SKM-1 treated with dmso at 0.1 percent for 144 hours (cell line): ENCODE data around the gene CASP8AP2.
"Not testable (repeated sequence)": the region's sequence is repeated elsewhere in the genome, so short reads cannot be mapped to it uniquely, and the experiment has no call there.

Experiments
- DNase-seq: peaks from one replicate; lab custom pipeline; 2025; ENCODE audit not compliant: unreplicated experiment; lab: John Stamatoyannopoulos, UW

CASP8AP2 gene

GRCh38 chr6:89886378-89887120 lies 56.9 kb downstream of the CASP8AP2 start:
- DNase-seq, result no peak

DNA sequence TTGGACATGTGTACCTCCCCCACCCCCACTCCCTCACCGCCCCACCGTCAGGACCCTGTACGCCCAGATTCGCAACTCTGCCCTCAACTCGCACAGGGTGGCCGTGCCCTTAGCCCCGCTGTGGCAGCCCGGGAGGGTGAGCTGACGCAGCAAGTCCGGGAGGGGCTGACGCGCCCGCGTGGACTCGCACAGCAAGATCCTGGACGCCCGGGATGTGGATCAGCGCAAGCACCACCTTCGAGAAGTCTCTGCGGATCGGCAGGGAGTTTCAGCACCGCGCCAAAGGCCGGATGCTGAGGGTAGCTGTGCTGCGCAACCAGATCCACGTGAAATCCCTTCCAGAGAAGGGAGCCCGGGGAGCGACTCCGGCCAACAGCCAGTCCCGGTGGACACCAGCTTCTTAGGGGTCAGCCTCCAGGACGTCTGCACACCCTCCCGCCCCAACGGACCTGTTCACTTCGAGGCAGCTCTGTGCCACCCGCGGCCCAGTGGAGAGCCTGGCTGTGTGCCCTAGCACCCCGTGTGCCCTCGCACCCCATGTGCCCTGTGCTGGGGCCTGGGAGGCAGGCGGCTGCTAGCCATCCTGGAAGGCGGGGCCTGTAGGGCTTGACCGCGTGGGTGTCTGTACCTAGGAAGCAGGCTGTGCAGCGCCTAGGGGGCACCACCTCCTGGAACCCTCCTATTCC lies 57.9 kb downstream of the CASP8AP2 start:
- no peak for DNase-seq

DNA sequence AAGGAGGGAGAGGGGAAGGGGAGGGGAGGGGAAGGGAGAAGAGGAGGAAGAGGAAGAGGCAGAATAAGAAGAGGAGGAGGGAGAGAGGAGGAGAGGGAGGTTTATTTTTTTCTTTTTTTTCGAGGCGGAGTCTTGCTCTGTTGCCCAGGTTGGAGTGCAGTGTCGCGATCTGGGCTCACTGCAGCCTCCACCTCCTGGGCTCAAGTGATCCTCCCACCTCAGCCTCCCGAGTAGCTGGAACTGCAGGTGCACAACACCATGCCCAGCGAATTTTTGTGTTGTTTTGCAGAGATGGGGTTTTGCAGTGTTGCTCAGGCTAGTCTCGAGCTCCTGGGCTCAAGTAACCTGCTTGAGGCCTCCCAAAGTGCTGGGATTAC lies 58.4 kb downstream of the CASP8AP2 start:
- DNase-seq, result no peak

DNA sequence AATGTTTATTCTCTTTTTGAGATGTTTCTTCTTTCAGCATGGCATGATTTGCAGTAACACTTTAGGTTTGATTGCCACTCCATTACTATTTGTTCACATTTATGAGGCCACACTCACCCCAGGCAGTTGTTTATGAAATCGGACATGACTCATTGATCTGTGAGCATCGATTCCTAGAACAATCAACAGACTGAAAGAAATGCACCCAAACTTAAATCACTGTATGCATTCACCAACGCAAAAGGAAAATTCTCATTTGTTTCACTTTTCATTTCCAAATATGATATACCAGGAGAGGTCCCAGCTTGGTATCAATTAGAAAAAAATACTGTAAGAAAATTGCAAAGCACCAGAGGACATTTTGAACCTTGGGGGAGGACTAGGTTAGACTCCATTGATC lies 59.2 kb downstream of the CASP8AP2 start:
- no peak for DNase-seq

- DNase-seq, result not testable (repeated sequence)
These were observed 61.3 kb downstream of the CASP8AP2 start for GRCh38 chr6:89890845-89891528.

- DNase-seq, result not testable (repeated sequence)
These were observed 62.9 kb downstream of the CASP8AP2 start for GRCh38 chr6:89892577-89892976.

- no peak for DNase-seq
These were observed 64.5 kb downstream of the CASP8AP2 start, which contains the start of gene GJA10 for GRCh38 chr6:89894169-89894568. Gene GJA10, plus strand, starts transcription at chr6:89894469. Its CDS starts 0 bp downstream, at chr6:89894469.

DNA sequence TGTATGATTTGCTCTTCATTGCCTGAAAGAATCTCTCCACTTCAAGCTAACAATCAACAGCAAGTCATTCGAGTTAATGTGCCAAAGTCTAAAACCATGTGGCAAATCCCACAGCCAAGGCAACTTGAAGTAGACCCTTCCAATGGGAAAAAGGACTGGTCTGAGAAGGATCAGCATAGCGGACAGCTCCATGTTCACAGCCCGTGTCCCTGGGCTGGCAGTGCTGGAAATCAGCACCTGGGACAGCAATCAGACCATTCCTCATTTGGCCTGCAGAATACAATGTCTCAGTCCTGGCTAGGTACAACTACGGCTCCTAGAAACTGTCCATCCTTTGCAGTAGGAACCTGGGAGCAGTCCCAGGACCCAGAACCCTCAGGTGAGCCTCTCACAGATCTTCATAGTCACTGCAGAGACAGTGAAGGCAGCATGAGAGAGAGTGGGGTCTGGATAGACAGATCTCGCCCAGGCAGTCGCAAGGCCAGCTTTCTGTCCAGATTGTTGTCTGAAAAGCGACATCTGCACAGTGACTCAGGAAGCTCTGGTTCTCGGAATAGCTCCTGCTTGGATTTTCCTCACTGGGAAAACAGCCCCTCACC lies 65.7 kb downstream of the CASP8AP2 start:
- DNase-seq, result no peak

DNA sequence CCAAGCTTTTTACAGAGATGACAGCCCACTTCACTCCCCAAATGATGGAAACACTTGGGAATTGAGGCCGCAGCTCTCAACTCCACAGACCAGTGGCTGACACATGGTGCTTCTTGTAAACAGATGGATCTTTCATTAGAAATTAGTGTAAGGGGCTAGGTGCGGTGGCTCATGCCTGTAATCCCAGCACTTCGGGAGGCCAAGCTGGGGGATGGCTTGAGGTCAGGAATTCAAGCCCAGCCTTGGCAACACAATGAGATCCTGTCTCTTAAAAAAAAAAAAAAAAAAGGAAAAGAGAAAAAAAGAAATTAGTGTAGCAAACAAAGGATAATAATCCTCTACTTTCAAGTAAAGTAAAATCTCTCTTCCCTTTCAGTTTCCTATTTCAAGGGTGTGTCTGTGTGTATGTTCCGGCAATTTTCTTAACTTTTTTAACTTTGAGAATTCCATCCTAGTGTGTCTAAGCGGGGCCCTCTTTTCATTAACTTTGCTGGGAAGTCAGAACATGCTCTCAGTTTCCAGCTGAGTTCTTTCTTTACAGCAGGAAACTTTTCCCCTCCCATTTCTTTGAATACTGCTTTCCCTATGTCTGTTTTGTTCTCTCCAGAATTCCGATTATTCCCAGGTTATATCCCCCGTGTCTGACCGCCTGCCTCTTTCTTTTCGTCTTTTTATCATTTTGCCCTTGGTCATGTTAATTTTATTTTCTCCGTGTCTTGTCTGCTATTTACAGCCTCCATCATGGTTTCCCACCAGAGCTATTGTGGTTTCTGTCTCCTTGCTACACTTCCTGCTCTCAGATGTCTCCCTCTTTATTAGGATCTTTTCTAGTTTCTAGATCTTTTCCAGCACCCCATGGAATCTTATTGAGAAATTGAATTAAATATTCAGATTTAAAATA lies 80.6 kb downstream of the CASP8AP2 start:
- not testable (repeated sequence) for DNase-seq

DNA sequence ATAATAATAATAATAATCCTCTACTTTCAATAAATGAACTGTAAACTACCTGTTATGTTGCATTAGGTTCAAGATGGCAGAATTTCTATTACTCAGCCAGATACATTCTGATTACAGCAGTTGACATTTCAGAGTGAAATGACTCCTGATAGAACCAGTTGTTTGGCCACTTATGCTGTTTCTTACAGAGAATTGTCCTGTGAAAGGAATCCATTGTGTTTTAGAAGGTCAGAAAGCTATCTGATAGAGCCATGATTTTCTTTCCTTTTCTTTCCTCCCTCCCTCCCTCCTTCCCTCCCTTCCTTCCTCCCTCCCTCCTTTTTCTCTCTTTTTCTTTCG lies 81.2 kb downstream of the CASP8AP2 start:
- DNase-seq, result no peak

GRCh38 chr6:89916136-89916920 lies 86.6 kb downstream of the CASP8AP2 start:
- no peak for DNase-seq

- no peak for DNase-seq
These were observed 87.5 kb downstream of the CASP8AP2 start for GRCh38 chr6:89917216-89917615.

DNA sequence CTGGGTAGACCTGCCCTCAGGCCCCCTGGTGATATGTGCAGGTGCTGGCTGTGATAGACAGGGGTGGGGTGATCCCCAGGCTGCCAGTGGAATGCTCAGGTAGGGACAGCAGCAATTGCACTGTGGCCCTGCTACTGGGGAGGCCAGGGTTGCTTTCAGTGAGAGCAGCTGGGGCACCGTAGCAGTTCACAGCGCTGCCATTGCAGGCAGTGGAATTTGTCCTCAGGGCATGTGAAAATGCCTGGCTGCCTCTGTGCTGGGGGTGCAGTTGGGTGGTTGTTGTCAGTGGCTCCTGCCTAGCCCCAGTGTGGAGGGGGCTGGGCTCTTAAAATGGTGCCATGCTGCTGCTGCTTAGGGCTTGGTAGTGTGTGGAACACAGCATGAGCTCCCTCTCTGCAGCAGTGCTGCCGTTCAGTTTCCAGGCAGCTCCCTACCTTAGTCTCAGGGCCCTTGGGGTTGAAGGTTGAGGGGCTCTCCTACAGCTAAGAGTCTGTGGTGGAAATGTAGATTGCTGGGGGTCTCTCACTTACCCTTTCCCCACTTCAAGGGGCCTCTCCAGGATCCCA lies 88.2 kb downstream of the CASP8AP2 start:
- DNase-seq, result no peak
